Chondrocyte (in vitro differentiated cells): ENCODE results near the gene MCOLN1. TPM values are rescaled to one million over a fixed set of nuclear protein-coding genes. Genes with fewer than 3 reads are reported as not detected.
"Not testable (repeated sequence)": the region's sequence is repeated elsewhere in the genome, so short reads cannot be mapped to it uniquely, and the experiment has no call there.

ENCODE experiments used
- DNase-seq: peaks from one replicate; pipeline ENCODE4 v3.0.0; 2021; ENCODE audit warnings: mixed read lengths, low spot score
- H3K27ac Mint-ChIP-seq: one replicate; pipeline ENCODE4 v1.8.0; 2021; ENCODE audit warnings: mild to moderate bottlenecking, moderate library complexity, mixed read lengths; ENCODE audit not compliant: unreplicated experiment
- H3K27me3 Mint-ChIP-seq: 2 replicates; pipeline ENCODE4 v1.8.0; 2021; ENCODE audit warnings: low read depth, mixed read lengths
- H3K36me3 Mint-ChIP-seq: 2 replicates; pipeline ENCODE4 v1.8.0; 2021; ENCODE audit warnings: low read depth, mixed read lengths
- H3K4me1 Mint-ChIP-seq: 2 replicates; pipeline ENCODE4 v1.8.0; 2021; ENCODE audit warnings: low read depth, mild to moderate bottlenecking, mixed read lengths
- H3K4me3 Mint-ChIP-seq: one replicate; pipeline ENCODE4 v1.8.0; 2021; ENCODE audit warnings: mild to moderate bottlenecking, moderate library complexity, mixed read lengths; ENCODE audit not compliant: unreplicated experiment
- H3K9me3 Mint-ChIP-seq: 2 replicates; pipeline ENCODE4 v1.8.0; 2021; ENCODE audit warnings: low read depth, mixed read lengths
- total RNA-seq: library from RNA; stranded (reverse); gene quantifications from 3 replicates; pipeline ENCODE4 v1.2.1, GENCODE V29; 2021
- TF ChIP-seq, protein P1 (sequence below): fragments of 200-600 bp; sonication (generic); IDR thresholded peaks from 2 replicates; pipeline ENCODE4 v1.5.0; 2021; ENCODE audit warnings: antibody characterized with exemption, mild to moderate bottlenecking, moderate library complexity

Gene MCOLN1
- total RNA-seq, 1 donor from 2014 or later, result 27.9 TPM

DNA sequence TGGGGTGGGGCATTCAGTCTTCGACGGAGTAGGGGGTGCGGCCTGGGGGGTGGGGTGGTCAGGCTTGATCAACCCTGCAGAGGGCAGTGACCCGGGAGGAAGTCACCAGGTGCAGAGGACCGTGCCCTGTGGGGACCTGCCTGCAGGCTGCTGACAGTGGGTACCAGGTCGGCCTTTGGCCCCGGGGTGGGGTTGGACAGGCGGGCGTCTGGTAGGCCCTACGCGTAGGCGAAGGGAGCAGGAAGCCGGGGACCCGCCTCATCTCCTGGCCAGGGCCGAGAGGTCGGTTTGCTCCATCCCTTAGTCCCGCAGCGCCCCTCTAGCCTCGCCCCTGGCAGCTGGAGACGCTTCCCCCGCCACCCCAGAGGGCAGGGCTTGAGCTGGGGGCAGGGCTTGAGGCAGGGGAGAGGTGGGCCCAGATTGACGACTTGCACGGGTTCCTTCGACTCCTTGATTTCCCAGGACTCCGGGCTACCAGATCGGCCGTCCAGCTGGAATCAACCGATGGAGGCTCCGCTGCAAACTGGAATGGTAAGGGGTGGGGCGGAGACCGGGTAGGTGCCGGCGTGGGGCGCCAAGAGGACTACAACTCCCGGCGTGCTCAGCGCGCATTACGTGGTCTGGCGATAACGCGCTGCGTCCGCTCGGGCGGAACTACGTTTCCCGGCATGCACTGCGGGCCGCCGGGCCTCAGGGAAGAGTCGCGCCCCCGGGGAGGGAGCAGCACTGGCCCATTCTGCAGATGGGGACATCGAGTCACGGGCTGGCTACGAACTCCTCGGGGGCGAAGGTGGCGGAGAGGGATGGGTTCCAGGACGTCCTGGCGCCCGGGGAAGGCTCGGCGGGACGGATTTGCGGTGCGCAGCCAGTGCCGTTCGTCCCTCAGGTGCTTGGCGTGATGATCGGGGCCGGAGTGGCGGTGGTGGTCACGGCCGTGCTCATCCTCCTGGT, 12.9 kb downstream of the MCOLN1 start, which contains the start of gene PNPLA6:
TSS of gene PNPLA6 (plus strand) at position 671 of the 951 bp plus-strand sequence. CDS start at position 743, 72 bp downstream.
- peaks cover 9% of the 10 kb centered on the region for H3K36me3 Mint-ChIP-seq

DNA sequence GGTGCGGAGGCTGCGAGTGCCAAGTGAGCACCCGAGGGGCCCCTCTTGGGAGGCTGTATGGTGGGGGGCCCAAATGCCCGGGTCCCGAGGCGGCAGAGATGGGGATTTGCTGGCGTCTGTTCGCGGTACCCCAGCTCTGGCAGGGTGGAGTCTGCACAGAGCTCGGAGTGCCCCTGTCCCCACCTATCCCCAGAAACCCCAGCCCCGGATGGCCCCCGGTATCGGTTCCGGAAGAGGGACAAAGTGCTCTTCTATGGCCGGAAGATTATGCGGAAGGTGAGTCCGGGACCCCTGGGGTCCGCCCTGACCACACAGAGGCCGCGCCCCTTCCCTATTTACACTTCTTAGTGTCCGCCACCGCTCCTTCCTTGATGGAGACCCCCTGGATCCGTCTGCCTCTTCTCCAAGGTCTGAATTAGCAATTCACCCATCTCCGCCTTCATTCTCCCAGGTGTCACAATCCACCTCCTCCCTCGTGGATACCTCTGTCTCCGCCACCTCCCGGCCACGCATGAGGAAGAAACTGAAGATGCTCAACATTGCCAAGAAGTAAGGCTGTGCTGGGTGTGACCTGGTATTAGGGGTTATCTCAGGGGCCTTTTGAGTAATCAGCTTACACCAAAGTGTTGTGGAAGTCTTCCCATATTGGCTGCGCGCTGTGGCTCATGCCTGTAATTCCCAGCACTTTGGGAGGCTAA, 13.7 kb downstream of the MCOLN1 start:
- peak overlapping the region; percentile 98 for H3K4me3 Mint-ChIP-seq
- TF ChIP-seq, protein P1, sequence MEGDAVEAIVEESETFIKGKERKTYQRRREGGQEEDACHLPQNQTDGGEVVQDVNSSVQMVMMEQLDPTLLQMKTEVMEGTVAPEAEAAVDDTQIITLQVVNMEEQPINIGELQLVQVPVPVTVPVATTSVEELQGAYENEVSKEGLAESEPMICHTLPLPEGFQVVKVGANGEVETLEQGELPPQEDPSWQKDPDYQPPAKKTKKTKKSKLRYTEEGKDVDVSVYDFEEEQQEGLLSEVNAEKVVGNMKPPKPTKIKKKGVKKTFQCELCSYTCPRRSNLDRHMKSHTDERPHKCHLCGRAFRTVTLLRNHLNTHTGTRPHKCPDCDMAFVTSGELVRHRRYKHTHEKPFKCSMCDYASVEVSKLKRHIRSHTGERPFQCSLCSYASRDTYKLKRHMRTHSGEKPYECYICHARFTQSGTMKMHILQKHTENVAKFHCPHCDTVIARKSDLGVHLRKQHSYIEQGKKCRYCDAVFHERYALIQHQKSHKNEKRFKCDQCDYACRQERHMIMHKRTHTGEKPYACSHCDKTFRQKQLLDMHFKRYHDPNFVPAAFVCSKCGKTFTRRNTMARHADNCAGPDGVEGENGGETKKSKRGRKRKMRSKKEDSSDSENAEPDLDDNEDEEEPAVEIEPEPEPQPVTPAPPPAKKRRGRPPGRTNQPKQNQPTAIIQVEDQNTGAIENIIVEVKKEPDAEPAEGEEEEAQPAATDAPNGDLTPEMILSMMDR, result no peak
- H3K36me3 Mint-ChIP-seq, result peaks cover 8% of the 10 kb centered on the region
- peaks cover 28% of the 10 kb centered on the region for H3K4me1 Mint-ChIP-seq
- peak overlapping the region; percentile 24 for H3K27ac Mint-ChIP-seq
- H3K27me3 Mint-ChIP-seq, result no peaks in the 10 kb centered on the region
- no peaks in the 10 kb centered on the region for H3K9me3 Mint-ChIP-seq
- no peak for DNase-seq

More for the DNA sequence above, 12.9 kb downstream of the MCOLN1 start, which contains the start of gene PNPLA6:
- Mint-ChIP-seq H3K27ac (peak within 1 kb of the TSS; percentile 98), H3K27me3 (no peaks in the 10 kb centered on the region), H3K9me3 (no peaks in the 10 kb centered on the region), H3K4me3 (peak within 1 kb of the TSS; percentile 98), H3K4me1 (peaks cover 28% of the 10 kb centered on the region)
- DNase-seq, result no peak
- TF ChIP-seq, protein P1, result no peak

- H3K4me1 Mint-ChIP-seq, result peaks cover 18% of the 10 kb centered on the region
- H3K9me3 Mint-ChIP-seq, H3K4me3 Mint-ChIP-seq, H3K27me3 Mint-ChIP-seq, H3K27ac Mint-ChIP-seq, DNase-seq: not testable (repeated sequence)
- H3K36me3 Mint-ChIP-seq, result peaks cover 17% of the 10 kb centered on the region
Measured at GRCh38 chr19:7538990-7539389, 16.6 kb downstream of the MCOLN1 start.

DNA sequence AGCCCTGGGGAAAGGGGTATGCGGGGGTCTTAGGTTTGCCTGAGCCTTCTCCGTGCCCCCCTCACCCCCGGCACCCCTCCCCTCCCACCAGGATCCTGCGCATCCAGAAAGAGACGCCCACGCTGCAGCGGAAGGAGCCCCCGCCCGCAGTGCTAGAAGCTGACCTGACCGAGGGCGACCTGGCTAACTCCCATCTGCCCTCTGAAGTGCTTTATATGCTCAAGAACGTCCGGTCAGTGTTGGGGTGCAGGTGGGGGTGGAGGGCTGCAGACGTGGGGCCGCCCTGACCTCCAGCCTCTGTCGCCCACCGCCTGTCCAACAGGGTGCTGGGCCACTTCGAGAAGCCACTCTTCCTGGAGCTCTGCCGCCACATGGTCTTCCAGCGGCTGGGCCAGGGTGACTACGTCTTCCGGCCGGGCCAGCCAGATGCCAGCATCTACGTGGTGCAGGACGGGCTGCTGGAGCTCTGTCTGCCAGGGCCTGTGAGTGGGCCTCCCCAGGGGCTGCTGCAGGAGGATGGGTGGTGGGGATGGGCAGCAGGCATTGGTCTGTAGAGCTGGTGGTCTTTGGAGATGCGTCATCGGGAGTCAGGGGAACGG, 17.5 kb downstream of the MCOLN1 start:
- Mint-ChIP-seq H3K4me1 (peaks cover 14% of the 10 kb centered on the region), H3K27me3 (no peaks in the 10 kb centered on the region), H3K36me3 (peaks cover 17% of the 10 kb centered on the region), H3K4me3 (no peak overlapping the region), H3K9me3 (no peaks in the 10 kb centered on the region), H3K27ac (no peak overlapping the region)
- TF ChIP-seq, protein P1, result no peak
- no peak for DNase-seq

- DNase-seq, result no peak
Measured at GRCh38 chr19:7540761-7541474, 18.5 kb downstream of the MCOLN1 start.

More at GRCh38 chr19:7540761-7541474, 18.5 kb downstream of the MCOLN1 start:
- Mint-ChIP-seq H3K4me3 (no peak overlapping the region), H3K27me3 (no peaks in the 10 kb centered on the region), H3K36me3 (peaks cover 18% of the 10 kb centered on the region), H3K4me1 (peaks cover 10% of the 10 kb centered on the region), H3K27ac (no peak overlapping the region), H3K9me3 (no peaks in the 10 kb centered on the region)
- TF ChIP-seq, protein P1, result no peak
